Measurements from ENCODE around the gene UQCRHL. TPM values are rescaled to one million over a fixed set of nuclear protein-coding genes. Genes with fewer than 3 reads are reported as not detected.
A peak's percentile ranks its signal among the peaks of the same experiment; 100 is the strongest.
"Not testable (repeated sequence)": the region's sequence is repeated elsewhere in the genome, so short reads cannot be mapped to it uniquely, and the experiment has no call there.

Gene UQCRHL
- total RNA-seq, 6 donors from 2014 or later = 0.57 to 2.1 (median 1.1) TPM

GRCh38 chr1:15847893-15848142 is 40.4 kb upstream of the UQCRHL start:
- Histone ChIP-seq H3K4me3 (peak overlapping the region; percentile 69 to 94 (median 86)), H3K27ac (peak overlapping the region; percentile 92 to 99 (median 97)), H3K27me3 (no peaks in the 10 kb centered on the region), H3K4me1 (peaks cover 29 to 47% (median 41%) of the 10 kb centered on the region in 4 donors), H3K9me3 (peaks cover 0 to 4% (median 0%) of the 10 kb centered on the region in 4 donors), H3K36me3 (no peaks in the 10 kb centered on the region)
- ATAC-seq (ENCODE audit: low FRiP score in 2 of 2) (no peak), DNase-seq (no peak)
- 0% methylated on average over 13 of the region's 34 CpGs; no CpG with 5 or more reads in 1 of the 2 donors for WGBS, 2 donors
- TF ChIP-seq EP300 (IDR thresholded peaks at IDR 0.05) (no peak), POLR2A (IDR thresholded peaks at IDR 0.05) (peak in 2 of 4 donors; percentile 12 to 67)

GRCh38 chr1:15847100-15847892 is 39.8 kb upstream of the UQCRHL start, which contains the start of gene SPEN:
Gene SPEN (plus strand): TSS chr1:15847707. CDS start chr1:15848068, 361 bp downstream.
- peak; percentile 74 to 89 for TF ChIP-seq POLR2AphosphoS5 (IDR thresholded peaks at IDR 0.05)
- TF ChIP-seq CTCF (IDR thresholded peaks at IDR 0.05) = peak in 4 of 6 experiments; percentile 15 to 58 (median 49)
- no peak for TF ChIP-seq EP300 (IDR thresholded peaks at IDR 0.05)
- peak in 3 of 4 donors; percentile 77 to 90 (median 78) for TF ChIP-seq POLR2A (IDR thresholded peaks at IDR 0.05)
- no peaks in the 10 kb centered on the region for H3K27me3 ChIP-seq
- peak within 1 kb of the TSS; percentile 92 to 99 (median 97) for H3K27ac ChIP-seq
- WGBS, 2 donors = 0 to 4% methylated on average over 3 to 36 of the region's 86 CpGs
- H3K4me1 ChIP-seq = peaks cover 29 to 42% (median 35%) of the 10 kb centered on the region in 4 donors
- DNase-seq (peak; percentile 99 to 100), ATAC-seq (ENCODE audit: low FRiP score in 2 of 2) (peak; percentile 96 to 97)
- H3K4me3 ChIP-seq = peak within 1 kb of the TSS; percentile 69 to 94 (median 86)
- peaks cover 0 to 4% (median 0%) of the 10 kb centered on the region in 4 donors for H3K9me3 ChIP-seq
- H3K36me3 ChIP-seq = no peaks in the 10 kb centered on the region

GRCh38 chr1:15846056-15846455 is 38.6 kb upstream of the UQCRHL start:
- H3K4me1 ChIP-seq = peaks cover 21 to 31% (median 25%) of the 10 kb centered on the region in 4 donors
- WGBS, 2 donors = 93 to 97% methylated on average over 11 of the region's 11 CpGs
- H3K36me3 ChIP-seq; DNase-seq; H3K27me3 ChIP-seq; H3K27ac ChIP-seq; H3K9me3 ChIP-seq; H3K4me3 ChIP-seq; ATAC-seq (ENCODE audit: low FRiP score in 2 of 2): not testable (repeated sequence)

- Histone ChIP-seq H3K9me3 (peaks cover 0 to 4% (median 0%) of the 10 kb centered on the region in 4 donors), H3K4me1 (peaks cover 8 to 16% (median 13%) of the 10 kb centered on the region in 4 donors), H3K36me3 (no peaks in the 10 kb centered on the region), H3K27me3 (no peaks in the 10 kb centered on the region), H3K27ac (no peak overlapping the region), H3K4me3 (no peak overlapping the region)
- DNase-seq = no peak
- 57 to 73% methylated on average over 3 of the region's 3 CpGs for WGBS, 2 donors
- ATAC-seq (ENCODE audit: low FRiP score in 2 of 2) = no peak
- no peak for TF ChIP-seq POLR2AphosphoS5 (IDR thresholded peaks at IDR 0.05)
- no peak for TF ChIP-seq POLR2A (IDR thresholded peaks at IDR 0.05)
- TF ChIP-seq EP300 (IDR thresholded peaks at IDR 0.05) = no peak
- TF ChIP-seq CTCF (IDR thresholded peaks at IDR 0.05) = no peak
Measured at GRCh38 chr1:15843826-15844572, 36.5 kb upstream of the UQCRHL start.

- no peak for TF ChIP-seq POLR2A (IDR thresholded peaks at IDR 0.05)
- no peak for TF ChIP-seq POLR2AphosphoS5 (IDR thresholded peaks at IDR 0.05)
- no peak for TF ChIP-seq CTCF (IDR thresholded peaks at IDR 0.05)
- TF ChIP-seq EP300 (IDR thresholded peaks at IDR 0.05) = no peak
- Histone ChIP-seq H3K27ac (no peak overlapping the region), H3K36me3 (no peaks in the 10 kb centered on the region), H3K4me1 (peaks cover 0 to 14% (median 5%) of the 10 kb centered on the region in 4 donors), H3K9me3 (no peaks in the 10 kb centered on the region), H3K27me3 (no peaks in the 10 kb centered on the region), H3K4me3 (no peak overlapping the region)
- DNase-seq (no peak), ATAC-seq (ENCODE audit: low FRiP score in 2 of 2) (no peak)
- 95% methylated on average over 4 of the region's 4 CpGs for WGBS, 2 donors
Measured at GRCh38 chr1:15838721-15839120, 31.3 kb upstream of the UQCRHL start.
